ENCODE results near the gene SMAD7.

GRCh38 chr18:48983793-48984437, 33.1 kb upstream of the SMAD7 start:
- TF ChIP-seq, protein P1, sequence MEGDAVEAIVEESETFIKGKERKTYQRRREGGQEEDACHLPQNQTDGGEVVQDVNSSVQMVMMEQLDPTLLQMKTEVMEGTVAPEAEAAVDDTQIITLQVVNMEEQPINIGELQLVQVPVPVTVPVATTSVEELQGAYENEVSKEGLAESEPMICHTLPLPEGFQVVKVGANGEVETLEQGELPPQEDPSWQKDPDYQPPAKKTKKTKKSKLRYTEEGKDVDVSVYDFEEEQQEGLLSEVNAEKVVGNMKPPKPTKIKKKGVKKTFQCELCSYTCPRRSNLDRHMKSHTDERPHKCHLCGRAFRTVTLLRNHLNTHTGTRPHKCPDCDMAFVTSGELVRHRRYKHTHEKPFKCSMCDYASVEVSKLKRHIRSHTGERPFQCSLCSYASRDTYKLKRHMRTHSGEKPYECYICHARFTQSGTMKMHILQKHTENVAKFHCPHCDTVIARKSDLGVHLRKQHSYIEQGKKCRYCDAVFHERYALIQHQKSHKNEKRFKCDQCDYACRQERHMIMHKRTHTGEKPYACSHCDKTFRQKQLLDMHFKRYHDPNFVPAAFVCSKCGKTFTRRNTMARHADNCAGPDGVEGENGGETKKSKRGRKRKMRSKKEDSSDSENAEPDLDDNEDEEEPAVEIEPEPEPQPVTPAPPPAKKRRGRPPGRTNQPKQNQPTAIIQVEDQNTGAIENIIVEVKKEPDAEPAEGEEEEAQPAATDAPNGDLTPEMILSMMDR (IDR thresholded peaks at IDR 0.05): no peak
- TF ChIP-seq POLR2AphosphoS5 (IDR thresholded peaks at IDR 0.05): no peak
- TF ChIP-seq POLR2A (IDR thresholded peaks at IDR 0.05; ENCODE audit: low read depth): no peak

All from esophagus muscularis mucosa (tissue), 3 donors.